Measurements from ENCODE around the gene AMER1. TPM values are rescaled to one million over a fixed set of nuclear protein-coding genes. Genes with fewer than 3 reads are reported as not detected.

AMER1 gene
- total and polyA plus RNA-seq, 9 of the 15 experiments (the other 6 are each of a cell fraction or from before 2014, with no cell fraction given), result 0.29 to 4.6 (median 3.0) TPM

DNA sequence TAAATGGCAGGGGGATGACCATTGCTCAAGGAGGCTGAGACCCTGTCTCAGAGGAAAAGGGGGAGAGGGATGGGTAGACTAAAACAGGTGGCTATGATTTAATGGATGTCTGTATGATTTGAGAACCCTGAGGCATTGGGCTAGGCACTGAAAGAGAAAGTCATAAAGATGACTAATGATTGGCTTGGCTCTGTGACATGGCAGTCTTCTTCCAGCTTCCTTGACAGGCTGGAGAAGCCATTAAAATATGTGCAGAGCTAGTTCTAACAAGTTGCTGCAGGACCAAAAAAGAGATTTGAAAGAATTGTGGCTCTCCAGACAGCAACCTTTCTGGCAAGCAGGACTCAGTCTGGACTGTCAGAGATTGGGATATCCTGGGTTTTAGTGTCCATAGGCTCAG is 53.6 kb downstream of the AMER1 start:
- Histone ChIP-seq H3K27me3 (ENCODE audit: control insufficient read depth in 2 of 2, insufficient read depth in 2 of 2, low read length in 2 of 2) (no peaks in the 10 kb centered on the region), H3K36me3 (ENCODE audit: control insufficient read depth, insufficient read depth, low read length) (no peaks in the 10 kb centered on the region), H3K4me3 (no peak overlapping the region), H3K4me2 (ENCODE audit: insufficient read depth, low read length) (no peak overlapping the region), H3K9me3 (replicated peaks; ENCODE audit: control insufficient read depth, insufficient read depth, low read depth, low read length) (no peaks in the 10 kb centered on the region), H2AFZ (ENCODE audit: low read depth, low read length) (no peak overlapping the region), H3K79me2 (ENCODE audit: control insufficient read depth, insufficient read depth, low read length) (no peaks in the 10 kb centered on the region), H3K4me1 (replicated peaks in 1 of 2; ENCODE audit: control insufficient read depth in 2 of 2, insufficient read depth in 2 of 2, low read length in 2 of 2) (no peaks in the 10 kb centered on the region), H3K27ac (ENCODE audit: extremely low read depth, low read depth, low read length) (no peak overlapping the region), H3K9ac (ENCODE audit: insufficient read depth in 1 of 2, low read depth in 2 of 2, low read length in 2 of 2) (no peak overlapping the region), H4K20me1 (replicated peaks; ENCODE audit: control insufficient read depth, insufficient read depth, low read length) (no peaks in the 10 kb centered on the region), H3K9me1 (ENCODE audit: control insufficient read depth, insufficient read depth, low read length) (no peaks in the 10 kb centered on the region)
- DNase-seq (ENCODE audit: extremely low read depth in 1 of 4, low spot score in 3 of 4) (no peak), ATAC-seq (no peak), FAIRE-seq (no peak)
- no TSS peak for BruUV-seq (replicated peaks)
- intact Hi-C loops (cut with micrococcal nuclease), result no loop called here
- in situ Hi-C loops (cut with MboI), result no loop called here
- POLR2A ChIA-PET, result no interaction called here
- CTCF ChIA-PET (ENCODE audit: low intra/inter-chr PET ratio), result no interaction called here
- TF ChIP-seq, protein P1, sequence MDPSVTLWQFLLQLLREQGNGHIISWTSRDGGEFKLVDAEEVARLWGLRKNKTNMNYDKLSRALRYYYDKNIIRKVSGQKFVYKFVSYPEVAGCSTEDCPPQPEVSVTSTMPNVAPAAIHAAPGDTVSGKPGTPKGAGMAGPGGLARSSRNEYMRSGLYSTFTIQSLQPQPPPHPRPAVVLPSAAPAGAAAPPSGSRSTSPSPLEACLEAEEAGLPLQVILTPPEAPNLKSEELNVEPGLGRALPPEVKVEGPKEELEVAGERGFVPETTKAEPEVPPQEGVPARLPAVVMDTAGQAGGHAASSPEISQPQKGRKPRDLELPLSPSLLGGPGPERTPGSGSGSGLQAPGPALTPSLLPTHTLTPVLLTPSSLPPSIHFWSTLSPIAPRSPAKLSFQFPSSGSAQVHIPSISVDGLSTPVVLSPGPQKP (CRISPR knock-in tag; IDR thresholded peaks at IDR 0.05), result no peak
- TF ChIP-seq ZSCAN32 (CRISPR knock-in tag; IDR thresholded peaks at IDR 0.05), result no peak
- no peak for TF ChIP-seq ZNF507 (tag; conservative IDR thresholded peaks at IDR 0.05)

DNA sequence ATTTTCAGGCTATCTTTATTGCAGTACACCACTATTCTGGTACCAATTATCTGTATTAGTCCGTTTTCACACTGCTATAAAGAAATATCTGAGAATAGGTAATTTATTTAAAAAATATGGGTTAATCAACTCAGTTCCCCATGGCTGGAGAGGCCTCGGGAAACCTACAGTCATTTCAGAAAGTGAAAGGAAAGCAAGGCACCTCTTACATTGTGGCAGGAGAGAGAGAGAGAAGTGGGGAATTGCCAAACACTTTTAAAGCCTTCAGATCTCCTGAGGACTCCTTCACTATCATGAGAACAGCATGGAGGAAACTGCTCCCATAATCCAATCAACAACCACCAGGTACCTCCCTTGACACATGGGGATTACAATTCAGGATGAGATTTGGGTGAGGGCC is 54.7 kb downstream of the AMER1 start:
- Histone ChIP-seq H2AFZ (ENCODE audit: low read depth, low read length) (no peak overlapping the region), H3K79me2 (ENCODE audit: control insufficient read depth, insufficient read depth, low read length) (no peaks in the 10 kb centered on the region), H3K27ac (ENCODE audit: extremely low read depth, low read depth, low read length) (no peak overlapping the region), H3K4me3 (no peak overlapping the region), H3K4me2 (ENCODE audit: insufficient read depth, low read length) (no peak overlapping the region), H3K36me3 (ENCODE audit: control insufficient read depth, insufficient read depth, low read length) (no peaks in the 10 kb centered on the region), H3K9ac (ENCODE audit: insufficient read depth in 1 of 2, low read depth in 2 of 2, low read length in 2 of 2) (no peak overlapping the region), H3K27me3 (ENCODE audit: control insufficient read depth in 2 of 2, insufficient read depth in 2 of 2, low read length in 2 of 2) (no peaks in the 10 kb centered on the region), H3K4me1 (replicated peaks in 1 of 2; ENCODE audit: control insufficient read depth in 2 of 2, insufficient read depth in 2 of 2, low read length in 2 of 2) (no peaks in the 10 kb centered on the region), H3K9me3 (replicated peaks; ENCODE audit: control insufficient read depth, insufficient read depth, low read depth, low read length) (no peaks in the 10 kb centered on the region), H3K9me1 (ENCODE audit: control insufficient read depth, insufficient read depth, low read length) (no peaks in the 10 kb centered on the region), H4K20me1 (replicated peaks; ENCODE audit: control insufficient read depth, insufficient read depth, low read length) (no peaks in the 10 kb centered on the region)
- ChIA-PET CTCF (ENCODE audit: low intra/inter-chr PET ratio) (no interaction called here), POLR2A (no interaction called here)
- DNase-seq (ENCODE audit: extremely low read depth in 1 of 4, low spot score in 3 of 4) (no peak), ATAC-seq (no peak), FAIRE-seq (no peak)
- BruUV-seq (replicated peaks), result no TSS peak
- intact Hi-C loops (cut with micrococcal nuclease), result no loop called here
- WGBS (ENCODE audit: insufficient coverage, low coverage, missing lambda C conversion rate), result 0% methylated on average over 1 of the region's 2 CpGs
- TF ChIP-seq, protein P2, sequence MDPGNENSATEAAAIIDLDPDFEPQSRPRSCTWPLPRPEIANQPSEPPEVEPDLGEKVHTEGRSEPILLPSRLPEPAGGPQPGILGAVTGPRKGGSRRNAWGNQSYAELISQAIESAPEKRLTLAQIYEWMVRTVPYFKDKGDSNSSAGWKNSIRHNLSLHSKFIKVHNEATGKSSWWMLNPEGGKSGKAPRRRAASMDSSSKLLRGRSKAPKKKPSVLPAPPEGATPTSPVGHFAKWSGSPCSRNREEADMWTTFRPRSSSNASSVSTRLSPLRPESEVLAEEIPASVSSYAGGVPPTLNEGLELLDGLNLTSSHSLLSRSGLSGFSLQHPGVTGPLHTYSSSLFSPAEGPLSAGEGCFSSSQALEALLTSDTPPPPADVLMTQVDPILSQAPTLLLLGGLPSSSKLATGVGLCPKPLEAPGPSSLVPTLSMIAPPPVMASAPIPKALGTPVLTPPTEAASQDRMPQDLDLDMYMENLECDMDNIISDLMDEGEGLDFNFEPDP (CRISPR knock-in tag; IDR thresholded peaks at IDR 0.05), result no peak
- in situ Hi-C loops (cut with MboI), result no loop called here

Small RNAs within 50 kb of the gene (small RNA-seq; reads per million reads assigned to genes)
- not detected for gene RN7SL799P

Other genes with a start within 250 kb of the AMER1 start
- not detected in 2 replicates for gene ASB12, start 24.9 kb upstream of the AMER1 start, total RNA-seq (2014; rRNA removed)
- 0.26 TPM in 1 of 2 replicates, not detected in the other for gene ASB12, start 24.9 kb upstream of the AMER1 start, total RNA-seq (2014; rRNA removed; fragmentation: Illumina TruSeq; extraction: Trizol)
- gene ASB12, start 24.9 kb upstream of the AMER1 start, total RNA-seq (2015; rRNA removed; fragmentation: Illumina TruSeq; extraction: Trizol), result 0.14 TPM in 1 of 2 replicates, not detected in the other
- 0.18 and 0.33 TPM in 2 replicates for gene ASB12, start 24.9 kb upstream of the AMER1 start, total RNA-seq (2021)
- gene ASB12, start 24.9 kb upstream of the AMER1 start, polyA plus RNA-seq (2011; rRNA removed), result 0.37 and 0.53 TPM in 2 replicates
- 0.21 and 0.24 TPM in 2 replicates for gene ASB12, start 24.9 kb upstream of the AMER1 start, polyA plus RNA-seq (2014; fragmentation: Illumina TruSeq; extraction: Trizol)
- gene ASB12, start 24.9 kb upstream of the AMER1 start, polyA plus RNA-seq (2014; fragmentation: Nextera tagmentation; extraction: Ambion mirVana), result under 1 TPM; 0.53 to 0.70 TPM
- 0.12 and 0.20 TPM in 2 replicates for gene ASB12, start 24.9 kb upstream of the AMER1 start, polyA plus RNA-seq (2014; rRNA removed)
- 3.0 and 3.9 TPM in 2 replicates for gene MTMR8, start 189.7 kb upstream of the AMER1 start, total RNA-seq (2014; rRNA removed)
- 4.1 and 5.1 TPM in 2 replicates for gene MTMR8, start 189.7 kb upstream of the AMER1 start, total RNA-seq (2014; rRNA removed; fragmentation: Illumina TruSeq; extraction: Trizol)
- gene MTMR8, start 189.7 kb upstream of the AMER1 start, total RNA-seq (2015; rRNA removed; fragmentation: Illumina TruSeq; extraction: Trizol), result 2.8 and 3.8 TPM in 2 replicates
- gene MTMR8, start 189.7 kb upstream of the AMER1 start, total RNA-seq (2021), result 3.6 and 4.3 TPM in 2 replicates
- 2.7 and 5.5 TPM in 2 replicates for gene MTMR8, start 189.7 kb upstream of the AMER1 start, polyA plus RNA-seq (2011; rRNA removed)
- gene MTMR8, start 189.7 kb upstream of the AMER1 start, polyA plus RNA-seq (2014; fragmentation: Illumina TruSeq; extraction: Trizol), result 2.4 and 2.6 TPM in 2 replicates
- gene MTMR8, start 189.7 kb upstream of the AMER1 start, polyA plus RNA-seq (2014; fragmentation: Nextera tagmentation; extraction: Ambion mirVana), result 1 to 10 TPM; 2.8 to 5.4 TPM
- gene MTMR8, start 189.7 kb upstream of the AMER1 start, polyA plus RNA-seq (2014; rRNA removed), result 1.8 and 2.4 TPM in 2 replicates

Data from K562 (cell line).